Activated naive CD8-positive, alpha-beta T cell treated with anti-CD3 and anti-CD28 coated beads, Interleukin-2, amount 10 ng/mL, durations not matched to agents 7 days and 5 days (primary cell): ENCODE results near the gene SLC17A7. TPM values are rescaled to one million over a fixed set of nuclear protein-coding genes. Genes with fewer than 3 reads are reported as not detected.
A peak's percentile ranks its signal among the peaks of the same experiment; 100 is the strongest.

ENCODE experiments used
- ATAC-seq: fragments of 150-1000 bp; cut with Tn5 transposase; one replicate; pipeline ENCODE4 v1.10.0; 2021; ENCODE audit warnings: low read depth, moderate library complexity
- POLR2A ChIA-PET: fragments of 350-600 bp; sonication (Branson Sonifier 250); formaldehyde crosslinking; loops from one replicate; lab custom pipeline; 2021; ENCODE audit warnings: antibody characterized with exemption; lab: Charles Lee
- DNase-seq: peaks from one replicate; pipeline ENCODE4 v3.0.0; 2021
- H3K27ac Mint-ChIP-seq: one replicate; pipeline ENCODE4 v1.8.0; 2022; ENCODE audit warnings: mild to moderate bottlenecking, mixed read lengths
- H3K27me3 Mint-ChIP-seq: one replicate; pipeline ENCODE4 v1.8.0; 2022; ENCODE audit warnings: mild to moderate bottlenecking, moderate library complexity, mixed read lengths
- H3K36me3 Mint-ChIP-seq: one replicate; pipeline ENCODE4 v1.8.0; 2021; ENCODE audit warnings: mild to moderate bottlenecking, mixed read lengths
- H3K4me1 Mint-ChIP-seq: one replicate; pipeline ENCODE4 v1.8.0; 2021; ENCODE audit warnings: mixed read lengths
- H3K4me3 Mint-ChIP-seq: one replicate; pipeline ENCODE4 v1.8.0; 2022; ENCODE audit warnings: mild to moderate bottlenecking, moderate library complexity, mixed read lengths
- H3K9me3 Mint-ChIP-seq: one replicate; pipeline ENCODE4 v1.8.0; 2021; ENCODE audit warnings: mixed read lengths
- total RNA-seq, 2 experiments: library from RNA; stranded (reverse); gene quantifications; one replicate each; pipeline ENCODE4 v1.2.3, GENCODE V29; 2021

The SLC17A7 gene
- total RNA-seq, 2 experiments from 2014 or later, result 0.14 to 0.25 TPM

DNA sequence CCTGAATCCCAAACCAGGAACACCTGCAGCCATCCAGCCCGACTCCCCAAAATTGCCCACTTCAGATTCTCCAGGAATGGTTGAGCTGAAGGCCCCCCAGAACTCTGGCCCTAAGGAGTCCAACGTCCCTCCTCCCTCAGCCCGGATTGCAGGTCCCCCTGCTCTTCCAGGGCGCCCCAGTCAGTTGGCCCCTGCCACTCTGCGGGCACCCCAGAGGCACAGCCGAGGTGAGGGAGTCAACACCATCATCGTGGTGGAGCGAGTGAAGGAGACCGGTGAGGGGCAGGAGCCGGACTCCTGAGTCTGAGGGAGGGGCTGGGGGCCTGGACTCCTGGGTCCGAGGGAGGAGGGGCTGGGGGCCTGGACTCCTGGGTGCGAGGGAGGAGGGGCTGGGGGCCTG, 14.0 kb downstream of the SLC17A7 start:
- DNase-seq (no peak), ATAC-seq (no peak)
- Mint-ChIP-seq H3K9me3 (no peaks in the 10 kb centered on the region), H3K27ac (peak overlapping the region; percentile 24), H3K27me3 (peaks cover 86% of the 10 kb centered on the region), H3K4me1 (peaks cover 51% of the 10 kb centered on the region), H3K36me3 (no peaks in the 10 kb centered on the region), H3K4me3 (no peak overlapping the region)
- POLR2A ChIA-PET, result interaction anchor here (3.2 kb wide), 1 partner anchor 17 kb away, joined by 16 read pairs; no protein-coding TSS in a partner anchor

DNA sequence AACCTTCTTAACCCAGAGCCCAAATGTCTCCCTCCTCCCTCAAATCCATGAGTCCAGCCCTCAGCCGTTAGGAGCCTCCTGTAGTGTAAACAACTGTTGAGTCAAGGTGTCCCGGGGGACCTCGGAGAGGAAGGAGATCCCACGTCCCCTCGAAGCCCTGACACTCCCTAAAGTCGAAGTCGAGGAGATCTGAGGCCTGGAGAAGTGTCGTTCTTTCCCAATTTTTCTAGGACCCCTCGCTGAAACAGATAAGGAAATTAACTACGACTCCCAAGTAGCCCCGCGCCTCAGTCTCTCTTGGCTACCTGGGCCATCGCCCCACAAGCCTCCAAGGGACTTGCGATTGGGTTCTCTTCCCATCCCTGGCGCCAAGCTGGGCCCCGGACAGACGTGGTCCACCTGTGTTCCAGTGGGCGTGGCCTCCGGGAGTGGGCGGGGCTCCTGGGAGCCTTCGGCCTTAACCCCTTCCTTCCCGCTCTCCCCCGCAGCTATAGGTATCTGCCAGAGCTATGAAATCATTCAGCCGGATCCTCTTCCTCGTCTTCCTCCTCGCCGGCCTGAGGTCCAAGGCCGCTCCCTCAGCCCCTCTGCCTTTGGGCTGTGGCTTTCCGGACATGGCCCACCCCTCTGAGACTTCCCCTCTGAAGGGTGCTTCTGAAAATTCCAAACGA, 15.3 kb downstream of the SLC17A7 start:
- H3K27ac Mint-ChIP-seq, result peak overlapping the region; percentile 22
- no peak overlapping the region for H3K4me3 Mint-ChIP-seq
- POLR2A ChIA-PET, result interaction anchor here (1.3 to 3.2 kb wide), 3 partner anchors 16 to 91 kb away, joined by 3 to 16 read pairs (median 4); partner anchors contain the start of gene CD37
- H3K36me3 Mint-ChIP-seq, result no peaks in the 10 kb centered on the region
- H3K27me3 Mint-ChIP-seq, result peaks cover 85% of the 10 kb centered on the region
- no peaks in the 10 kb centered on the region for H3K9me3 Mint-ChIP-seq
- ATAC-seq (no peak), DNase-seq (peak; percentile 59)
- peaks cover 55% of the 10 kb centered on the region for H3K4me1 Mint-ChIP-seq

DNA sequence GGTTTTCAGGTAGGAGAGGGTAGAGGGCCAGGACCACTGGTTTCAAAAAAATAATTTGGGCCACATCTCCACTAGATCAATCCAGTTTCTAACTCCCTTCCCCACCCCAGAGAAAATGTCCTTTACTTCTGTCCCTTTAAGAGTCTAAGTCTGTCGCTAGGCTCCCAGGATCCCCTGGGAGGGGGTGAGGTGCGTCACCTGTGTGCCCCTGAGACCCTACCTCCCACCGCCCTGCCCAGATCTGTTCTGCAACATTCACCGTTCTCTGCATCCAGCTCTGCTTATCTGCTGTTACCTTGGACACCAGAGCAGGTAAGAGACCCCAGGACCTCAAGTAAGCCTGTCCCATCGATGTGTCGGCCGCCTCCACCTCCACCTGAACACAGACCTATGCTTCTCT, 16.1 kb downstream of the SLC17A7 start, which contains the start of gene GFY:
Gene GFY, plus strand, starts transcription at position 211 of the 400 bp plus-strand sequence. CDS start 1,043 bp downstream, outside the sequence.
- Mint-ChIP-seq H3K4me1 (peaks cover 57% of the 10 kb centered on the region), H3K27ac (peak within 1 kb of the TSS; percentile 22), H3K36me3 (no peaks in the 10 kb centered on the region), H3K27me3 (peaks cover 89% of the 10 kb centered on the region), H3K9me3 (no peaks in the 10 kb centered on the region), H3K4me3 (no peak within 1 kb of the TSS)
- POLR2A ChIA-PET, result interaction anchor here (0.7 to 3.2 kb wide), 4 partner anchors 15 to 403 kb away, joined by 3 to 16 read pairs (median 4); partner anchors contain the start of gene CD37
- no peak for ATAC-seq
- no peak for DNase-seq

DNA sequence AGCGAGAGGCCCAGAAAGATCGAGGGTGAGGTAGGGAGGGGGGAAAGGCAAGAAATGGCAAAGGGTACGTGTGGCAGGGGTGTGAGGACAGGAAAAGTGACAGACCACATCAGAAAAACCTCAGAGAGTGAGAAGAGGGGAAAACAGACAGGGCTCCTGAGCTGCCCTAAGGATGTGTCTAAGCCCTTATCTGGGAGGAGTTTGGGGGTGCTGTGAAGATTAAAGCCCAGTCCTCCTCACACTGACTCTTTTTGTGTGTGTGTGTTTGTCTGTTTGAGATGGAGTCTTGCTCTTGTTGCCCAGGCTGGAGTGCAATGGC, 17.4 kb downstream of the SLC17A7 start:
- no peak for DNase-seq
- Mint-ChIP-seq H3K36me3 (no peaks in the 10 kb centered on the region), H3K9me3 (no peaks in the 10 kb centered on the region), H3K27ac (no peak overlapping the region), H3K4me1 (peaks cover 54% of the 10 kb centered on the region), H3K27me3 (peaks cover 91% of the 10 kb centered on the region), H3K4me3 (peak overlapping the region; percentile 72)
- POLR2A ChIA-PET, result interaction anchor here (0.6 to 2.2 kb wide), 4 partner anchors 10 to 28 kb away, joined by 3 to 6 read pairs (median 5); partner anchors contain the start of gene PIH1D1
- ATAC-seq, result peak; percentile 32

DNA sequence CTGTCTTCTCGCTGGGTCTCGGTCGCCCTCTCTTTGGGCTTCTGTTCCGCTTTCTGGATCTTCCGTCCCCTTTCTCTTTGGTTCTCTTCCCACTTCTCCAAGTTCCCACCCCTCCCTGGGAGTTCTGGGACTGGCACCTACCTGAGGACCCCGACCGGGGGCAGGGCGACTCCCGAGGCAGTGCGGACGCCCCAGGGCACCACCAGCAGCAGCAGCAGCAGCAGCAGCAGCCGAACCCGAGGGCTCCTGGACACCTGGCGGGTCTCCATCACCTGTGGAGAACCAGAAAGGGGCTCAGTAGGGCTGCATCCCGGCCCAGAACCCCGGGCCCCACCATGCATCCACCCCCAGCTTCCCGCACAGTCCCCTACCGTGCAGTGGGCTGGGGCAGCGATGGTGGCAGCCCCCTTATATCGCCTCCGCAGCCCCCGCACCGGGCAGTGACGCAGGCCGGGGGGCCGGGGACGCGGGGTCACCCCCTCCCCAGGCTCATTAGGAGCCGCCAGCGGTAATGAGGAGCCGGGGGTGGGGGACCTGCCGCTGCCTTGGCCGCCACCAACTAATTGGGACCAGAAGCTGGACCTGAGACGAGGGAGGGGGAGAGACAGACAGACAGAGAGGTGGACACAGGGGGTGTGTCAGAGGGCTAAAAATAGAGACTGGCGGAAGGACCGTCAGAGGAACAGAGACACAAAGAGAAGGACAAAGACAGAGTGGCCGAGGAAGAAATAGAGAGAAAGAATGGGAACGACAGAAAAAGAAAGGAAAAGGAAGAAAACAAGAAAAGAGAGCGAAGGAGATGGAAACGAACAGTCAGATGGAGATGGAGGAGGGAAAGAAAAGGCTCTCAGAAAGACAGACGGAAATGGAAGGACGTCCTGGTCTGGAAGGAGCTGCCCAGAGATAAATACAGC, 18.0 kb downstream of the SLC17A7 start, which contains the start of gene PTH2:
Gene PTH2, minus strand, starts transcription at position 371 of the 914 bp plus-strand sequence. Its CDS starts 102 bp downstream, at position 269.
- no peak for ATAC-seq
- no peaks in the 10 kb centered on the region for H3K9me3 Mint-ChIP-seq
- H3K36me3 Mint-ChIP-seq, result no peaks in the 10 kb centered on the region
- H3K27me3 Mint-ChIP-seq, result peaks cover 92% of the 10 kb centered on the region
- H3K4me1 Mint-ChIP-seq, result peaks cover 51% of the 10 kb centered on the region
- DNase-seq, result no peak
- peak within 1 kb of the TSS; percentile 74 for H3K4me3 Mint-ChIP-seq
- peak within 1 kb of the TSS; percentile 10 for H3K27ac Mint-ChIP-seq
- POLR2A ChIA-PET, result interaction anchor here (0.7 to 2.2 kb wide), 4 partner anchors 10 to 28 kb away, joined by 3 to 6 read pairs (median 4); partner anchors contain the start of gene PIH1D1

DNA sequence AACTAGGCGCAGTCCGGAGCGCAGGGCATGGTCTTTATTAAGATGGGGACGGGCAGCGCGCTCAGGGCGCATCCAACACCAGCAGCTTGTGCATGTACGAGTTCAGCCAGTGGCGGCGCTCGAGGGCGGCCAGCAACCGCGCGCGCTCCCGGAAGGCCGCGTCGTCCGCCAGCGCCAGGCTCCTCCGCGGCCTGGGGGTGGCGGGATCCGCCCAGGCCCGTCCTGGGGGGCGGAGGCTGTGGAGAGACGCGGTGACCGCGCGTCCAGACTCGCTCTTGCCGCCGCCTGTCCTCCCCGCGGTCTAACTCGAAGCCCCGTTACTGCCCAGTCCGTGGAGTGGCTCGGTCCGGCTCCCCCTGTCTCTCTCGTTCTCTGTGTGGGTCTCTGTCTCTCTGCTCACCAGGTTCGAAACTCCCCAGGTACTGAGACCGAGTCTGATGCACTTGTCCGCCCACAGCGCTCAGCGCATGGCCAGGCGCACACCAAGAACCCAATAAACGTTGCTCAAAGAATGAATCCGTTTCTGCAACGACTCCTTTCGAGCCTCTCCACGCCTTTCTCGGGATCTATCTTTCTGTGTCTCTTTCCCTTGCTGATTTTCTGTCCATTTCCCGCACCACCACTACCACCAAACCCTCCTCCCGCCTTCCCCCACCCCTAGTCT, 18.8 kb downstream of the SLC17A7 start:
- DNase-seq, result peak; percentile 87
- Mint-ChIP-seq H3K27ac (peak overlapping the region; percentile 10), H3K4me1 (peaks cover 46% of the 10 kb centered on the region), H3K9me3 (no peaks in the 10 kb centered on the region), H3K27me3 (peaks cover 89% of the 10 kb centered on the region), H3K4me3 (peak overlapping the region; percentile 74), H3K36me3 (no peaks in the 10 kb centered on the region)
- POLR2A ChIA-PET, result interaction anchor here (1.5 to 2.2 kb wide), 2 partner anchors 9 to 11 kb away, joined by 4 to 6 read pairs; no protein-coding TSS in a partner anchor
- ATAC-seq, result peak; percentile 71

DNA sequence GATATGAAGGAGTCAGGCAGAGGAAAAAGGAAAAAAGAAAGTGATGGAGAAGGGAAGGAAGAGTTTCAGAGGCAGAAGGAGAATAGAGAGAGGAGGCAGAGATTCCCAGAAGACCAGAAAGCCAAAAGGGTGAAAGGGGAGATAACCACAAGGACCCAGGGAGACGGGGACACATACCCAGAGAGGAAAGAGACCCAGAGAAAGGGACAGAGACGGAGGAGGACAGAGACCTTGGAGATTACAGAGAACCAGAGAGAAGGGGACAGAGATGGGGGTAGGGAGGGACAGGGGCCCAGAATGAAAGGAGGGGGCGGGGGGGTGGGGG, 19.5 kb downstream of the SLC17A7 start:
- Mint-ChIP-seq H3K27me3 (peaks cover 86% of the 10 kb centered on the region), H3K4me1 (peaks cover 40% of the 10 kb centered on the region), H3K36me3 (no peaks in the 10 kb centered on the region), H3K9me3 (no peaks in the 10 kb centered on the region), H3K4me3 (peak overlapping the region; percentile 59), H3K27ac (no peak overlapping the region)
- ATAC-seq (no peak), DNase-seq (no peak)
- POLR2A ChIA-PET, result interaction anchor here (1.5 kb wide), 1 partner anchor 9 kb away, joined by 4 read pairs; no protein-coding TSS in a partner anchor

DNA sequence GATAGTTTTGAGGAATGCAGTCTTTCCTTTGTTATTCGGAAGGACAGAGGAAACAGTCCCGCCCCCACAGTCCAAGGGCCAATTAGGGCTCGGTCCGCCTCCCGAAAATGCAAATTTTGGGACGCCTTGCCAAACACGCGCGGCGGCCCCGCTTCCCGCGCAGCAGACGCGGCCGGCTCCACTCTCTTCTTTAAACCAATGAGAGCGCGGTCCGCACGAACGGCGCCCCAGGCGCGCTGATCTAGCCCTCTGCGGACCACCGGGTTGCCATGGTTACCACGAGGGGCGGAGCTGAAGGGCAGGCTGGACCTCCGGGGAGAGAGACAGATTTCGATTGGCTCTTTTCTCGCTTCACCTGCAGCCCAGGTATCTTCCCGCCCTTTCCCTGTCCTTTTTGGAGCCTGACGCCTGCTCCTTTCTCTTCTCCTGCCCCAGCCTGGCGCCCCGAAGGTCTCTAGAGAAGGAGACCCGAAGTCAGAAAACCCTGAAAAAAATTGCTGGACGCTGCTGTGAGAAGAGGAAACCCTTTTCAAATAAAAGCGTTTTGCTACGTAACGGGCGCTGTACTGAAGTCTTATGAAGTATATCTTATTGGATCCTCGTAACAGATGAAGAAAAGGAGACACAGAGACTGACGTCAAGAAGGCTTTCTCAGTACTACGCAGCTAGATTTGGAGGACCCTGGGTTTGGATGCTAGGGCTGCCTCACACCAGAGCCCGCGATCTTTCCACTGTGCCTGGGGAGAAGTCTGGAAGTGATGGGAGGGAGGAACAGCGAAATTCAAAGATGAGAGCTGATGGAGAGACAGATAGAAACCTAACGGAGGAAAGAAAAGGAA, 20.1 kb downstream of the SLC17A7 start:
- Mint-ChIP-seq H3K27ac (no peak overlapping the region), H3K9me3 (no peaks in the 10 kb centered on the region), H3K4me3 (peak overlapping the region; percentile 59), H3K4me1 (peaks cover 34% of the 10 kb centered on the region), H3K27me3 (peaks cover 80% of the 10 kb centered on the region), H3K36me3 (no peaks in the 10 kb centered on the region)
- POLR2A ChIA-PET, result interaction anchor here (0.6 kb wide), 2 partner anchors 11 to 75 kb away, joined by 3 to 4 read pairs; partner anchors contain the start of gene RPS11
- ATAC-seq (no peak), DNase-seq (no peak)

DNA sequence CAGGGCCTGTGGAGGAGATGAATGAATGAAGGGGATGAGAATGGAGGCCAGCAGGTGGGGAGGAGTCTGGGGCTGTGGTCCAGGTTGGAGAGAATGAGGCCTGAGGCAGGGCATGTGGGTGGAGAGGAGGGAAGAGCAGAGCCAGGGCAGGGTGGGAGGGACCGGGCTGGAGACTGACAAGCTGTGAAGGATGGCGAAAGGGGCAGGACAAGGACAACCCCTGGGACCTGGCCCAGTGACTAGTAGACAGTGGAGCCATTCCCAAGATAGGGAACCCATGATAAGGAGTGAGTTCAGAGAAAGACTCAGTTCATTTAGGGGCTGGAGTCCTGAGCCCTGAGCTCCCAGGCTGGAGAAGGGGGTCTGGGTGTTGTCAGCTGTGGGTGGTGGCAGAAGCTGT, 21.1 kb downstream of the SLC17A7 start:
- POLR2A ChIA-PET, result interaction anchor here (0.7 kb wide), 1 partner anchor 14 kb away, joined by 3 read pairs; no protein-coding TSS in a partner anchor
- H3K9me3 Mint-ChIP-seq, result no peaks in the 10 kb centered on the region
- no peaks in the 10 kb centered on the region for H3K36me3 Mint-ChIP-seq
- ATAC-seq (no peak), DNase-seq (no peak)
- H3K4me3 Mint-ChIP-seq, result no peak overlapping the region
- H3K27me3 Mint-ChIP-seq, result peaks cover 73% of the 10 kb centered on the region
- peaks cover 32% of the 10 kb centered on the region for H3K4me1 Mint-ChIP-seq
- H3K27ac Mint-ChIP-seq, result no peak overlapping the region

DNA sequence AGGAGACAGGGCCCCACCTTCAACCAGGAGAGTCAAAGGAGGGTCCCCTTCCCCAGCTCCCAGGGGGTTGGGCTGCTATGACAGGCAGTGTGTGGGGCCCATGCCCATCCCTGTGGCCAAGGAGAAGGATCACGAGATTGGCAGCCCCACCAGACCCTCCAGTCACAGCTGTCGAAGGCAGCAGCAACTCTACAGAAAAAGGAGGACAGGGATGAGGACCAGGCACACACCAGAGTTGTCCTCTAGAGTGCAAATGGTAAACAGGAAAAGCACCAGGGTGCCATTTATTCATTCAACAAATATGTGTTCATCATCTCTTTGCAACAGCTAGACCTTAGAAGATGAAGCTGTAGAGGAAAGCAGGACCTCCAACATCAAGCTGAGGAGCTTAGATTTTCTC, 22.2 kb downstream of the SLC17A7 start:
- H3K27me3 Mint-ChIP-seq, result peaks cover 62% of the 10 kb centered on the region
- H3K9me3 Mint-ChIP-seq, result no peaks in the 10 kb centered on the region
- no peak for DNase-seq
- H3K27ac Mint-ChIP-seq, result no peak overlapping the region
- no peak overlapping the region for H3K4me3 Mint-ChIP-seq
- no peaks in the 10 kb centered on the region for H3K36me3 Mint-ChIP-seq
- H3K4me1 Mint-ChIP-seq, result peaks cover 26% of the 10 kb centered on the region
- POLR2A ChIA-PET, result no interaction called here
- ATAC-seq, result no peak

DNA sequence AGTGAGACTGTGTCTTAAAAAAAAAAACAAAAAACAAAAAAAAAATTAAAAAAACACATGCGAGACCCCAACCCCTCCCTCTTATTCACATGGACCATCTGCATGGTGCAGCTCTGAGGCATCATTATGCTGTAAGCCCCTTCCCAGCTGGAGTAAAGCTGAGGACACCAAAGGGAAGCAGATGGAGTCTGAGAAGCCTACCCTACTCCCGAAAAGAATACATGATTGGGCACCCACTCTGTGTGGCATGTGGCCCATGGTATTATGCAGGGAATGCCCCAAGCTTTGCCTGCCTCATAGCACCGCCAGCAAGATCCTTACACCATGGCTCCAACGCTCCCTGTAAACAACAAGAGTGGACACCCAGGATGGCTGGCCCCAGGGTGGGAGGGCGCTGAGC, 22.8 kb downstream of the SLC17A7 start:
- H3K9me3 Mint-ChIP-seq, result no peaks in the 10 kb centered on the region
- H3K4me1 Mint-ChIP-seq, result peaks cover 19% of the 10 kb centered on the region
- H3K36me3 Mint-ChIP-seq, result no peaks in the 10 kb centered on the region
- peaks cover 56% of the 10 kb centered on the region for H3K27me3 Mint-ChIP-seq
- POLR2A ChIA-PET, result no interaction called here
- no peak overlapping the region for H3K27ac Mint-ChIP-seq
- DNase-seq, result no peak
- no peak overlapping the region for H3K4me3 Mint-ChIP-seq
- ATAC-seq, result no peak

DNA sequence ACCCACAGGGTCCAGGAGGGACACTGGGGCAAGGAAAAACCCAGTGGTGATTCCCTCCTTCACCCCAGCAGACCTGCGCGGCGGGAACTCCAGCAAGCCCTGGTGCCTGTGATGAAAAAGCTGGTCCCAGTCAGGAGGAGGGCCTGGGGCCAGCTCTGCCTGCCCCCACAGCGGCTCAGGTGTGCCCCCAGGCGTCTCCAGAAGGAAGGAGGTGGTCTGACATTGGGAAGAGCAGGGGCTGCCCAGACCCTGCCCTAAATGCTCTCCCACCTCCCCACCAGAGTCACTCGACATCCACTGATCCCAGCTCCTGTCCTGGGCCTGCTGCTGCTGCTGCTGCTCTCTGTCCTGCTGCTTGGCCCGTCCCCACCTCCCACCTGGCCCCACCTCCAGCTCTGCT, 24.2 kb downstream of the SLC17A7 start:
- Mint-ChIP-seq H3K4me3 (no peak overlapping the region), H3K36me3 (no peaks in the 10 kb centered on the region), H3K4me1 (peaks cover 15% of the 10 kb centered on the region), H3K27ac (no peak overlapping the region), H3K9me3 (no peaks in the 10 kb centered on the region), H3K27me3 (peaks cover 47% of the 10 kb centered on the region)
- DNase-seq (no peak), ATAC-seq (no peak)
- POLR2A ChIA-PET, result interaction anchor here (1.2 to 1.3 kb wide), 2 partner anchors 17 to 54 kb away, joined by 3 to 4 read pairs; no protein-coding TSS in a partner anchor
